ENCODE data around the gene PCSK5. TPM values are rescaled to one million over a fixed set of nuclear protein-coding genes. Genes with fewer than 3 reads are reported as not detected.
A peak's percentile ranks its signal among the peaks of the same experiment; 100 is the strongest.

Gene PCSK5
- total RNA-seq, result 10 to 100 TPM in 3 of 4 donors, 1 to 10 TPM in 1; 9.6 to 41.8 (median 15.1) TPM

GRCh38 chr9:75890472-75891276 lies at the start of gene PCSK5:
PCSK5 (plus strand) TSS chr9:75890673; CDS start chr9:75891182, 509 bp downstream.
- no peaks in the 10 kb centered on the region for H3K27me3 ChIP-seq
- peaks cover 4 to 16% of the 10 kb centered on the region in 2 donors for H3K4me1 ChIP-seq
- peak; percentile 94 for DNase-seq
- WGBS, 2 donors, result 0 to 1% methylated on average over 11 to 29 of the region's 83 CpGs
- no peaks in the 10 kb centered on the region for H3K36me3 ChIP-seq
- TF ChIP-seq POLR2A (IDR thresholded peaks at IDR 0.05) (peak; percentile 25 to 92), CTCF (IDR thresholded peaks at IDR 0.05) (peak in 3 of 6 experiments; percentile 35 to 43 (median 40))
- H3K9me3 ChIP-seq, result no peaks in the 10 kb centered on the region
- intact Hi-C loops (cut with DNase I), result no loop called here
- H3K27ac ChIP-seq, result peak within 1 kb of the TSS; percentile 18 to 85 (median 64)
- H3K4me3 ChIP-seq (replicated peaks in 1 of 3), result peak within 1 kb of the TSS; percentile 26 to 91 (median 64)

GRCh38 chr9:75844321-75844720 lies 46.2 kb upstream of the PCSK5 start:
- DNase-seq, result no peak
- no peaks in the 10 kb centered on the region for H3K9me3 ChIP-seq
- no peaks in the 10 kb centered on the region for H3K36me3 ChIP-seq
- no peaks in the 10 kb centered on the region for H3K27me3 ChIP-seq
- 71 to 80% methylated on average over 2 of the region's 2 CpGs for WGBS, 2 donors
- TF ChIP-seq POLR2A (IDR thresholded peaks at IDR 0.05) (no peak), CTCF (IDR thresholded peaks at IDR 0.05) (no peak)
- H3K4me1 ChIP-seq, result no peaks in the 10 kb centered on the region
- H3K27ac ChIP-seq, result no peak overlapping the region
- no peak overlapping the region for H3K4me3 ChIP-seq (replicated peaks in 1 of 3)
- intact Hi-C loops (cut with DNase I), result no loop called here

GRCh38 chr9:75845806-75846205 lies 44.7 kb upstream of the PCSK5 start:
- H3K4me3 ChIP-seq (replicated peaks in 1 of 3), result no peak overlapping the region
- no peaks in the 10 kb centered on the region for H3K36me3 ChIP-seq
- TF ChIP-seq CTCF (IDR thresholded peaks at IDR 0.05) (no peak), POLR2A (IDR thresholded peaks at IDR 0.05) (no peak)
- no peaks in the 10 kb centered on the region for H3K9me3 ChIP-seq
- WGBS, 2 donors, result 93% methylated on average over 2 of the region's 2 CpGs
- intact Hi-C loops (cut with DNase I), result no loop called here
- H3K27me3 ChIP-seq, result no peaks in the 10 kb centered on the region
- no peak for DNase-seq
- peaks cover 0 to 4% of the 10 kb centered on the region in 2 donors for H3K4me1 ChIP-seq
- H3K27ac ChIP-seq, result no peak overlapping the region

- H3K9me3 ChIP-seq, result no peaks in the 10 kb centered on the region
- no peak for DNase-seq
- peaks cover 0 to 4% of the 10 kb centered on the region in 2 donors for H3K4me1 ChIP-seq
- intact Hi-C loops (cut with DNase I), result no loop called here
- H3K4me3 ChIP-seq (replicated peaks in 1 of 3), result no peak overlapping the region
- no peak overlapping the region for H3K27ac ChIP-seq
- no peaks in the 10 kb centered on the region for H3K27me3 ChIP-seq
- H3K36me3 ChIP-seq, result no peaks in the 10 kb centered on the region
- TF ChIP-seq CTCF (IDR thresholded peaks at IDR 0.05), result no peak
- TF ChIP-seq POLR2A (IDR thresholded peaks at IDR 0.05), result no peak
- 88 to 95% methylated on average over 1 of the region's 1 CpG for WGBS, 2 donors
These were observed 43.4 kb upstream of the PCSK5 start for GRCh38 chr9:75847085-75847484.

- Histone ChIP-seq H3K27ac (no peak overlapping the region), H3K4me1 (peaks cover 0 to 4% of the 10 kb centered on the region in 2 donors), H3K4me3 (replicated peaks in 1 of 3) (no peak overlapping the region), H3K27me3 (no peaks in the 10 kb centered on the region), H3K9me3 (no peaks in the 10 kb centered on the region), H3K36me3 (no peaks in the 10 kb centered on the region)
- intact Hi-C loops (cut with DNase I), result no loop called here
- TF ChIP-seq CTCF (IDR thresholded peaks at IDR 0.05) (no peak), POLR2A (IDR thresholded peaks at IDR 0.05) (no peak)
- no peak for DNase-seq
- WGBS, 2 donors, result 85 to 86% methylated on average over 9 of the region's 9 CpGs
These were observed 39.8 kb upstream of the PCSK5 start for GRCh38 chr9:75850459-75851200.
